ENCODE measurements around the gene NEUROG2. TPM values are rescaled to one million over a fixed set of nuclear protein-coding genes. Genes with fewer than 3 reads are reported as not detected.
A peak's percentile ranks its signal among the peaks of the same experiment; 100 is the strongest.

NEUROG2 gene
- total RNA-seq, 4 donors from 2014 or later, result not detected

DNA sequence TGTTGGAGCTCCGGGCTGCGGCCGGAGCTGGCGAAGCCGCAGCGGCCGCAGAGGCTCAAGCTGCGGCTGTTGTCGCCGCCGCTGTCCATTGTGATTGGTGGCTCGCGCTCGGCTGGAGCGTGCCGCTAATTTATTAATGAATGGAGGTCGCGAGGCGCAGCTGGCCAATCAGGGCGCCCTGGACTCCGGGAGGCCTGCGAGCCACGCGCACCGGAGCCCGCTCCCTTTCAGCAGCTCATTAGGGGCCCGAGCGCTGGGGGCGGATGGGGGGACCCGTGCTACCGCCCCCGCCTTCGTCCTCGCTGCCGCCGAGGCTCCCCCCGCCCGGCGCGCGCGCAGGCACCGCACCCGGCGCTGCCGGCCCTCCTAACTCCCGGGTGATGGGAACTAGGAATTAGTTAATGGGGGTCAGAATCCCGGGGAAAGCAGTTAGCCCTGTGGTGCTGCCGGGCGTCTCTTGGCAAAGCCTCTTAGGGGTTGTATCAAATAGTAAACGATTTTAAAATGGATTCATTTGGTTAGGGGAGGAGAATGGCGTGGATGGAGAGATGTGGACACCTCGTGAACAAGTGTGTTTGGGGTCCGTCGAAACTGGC is 589 bp upstream of the NEUROG2 start:
- Histone ChIP-seq H3K9me3 (no peaks in the 10 kb centered on the region), H3K27ac (no peak overlapping the region), H3K4me1 (peaks cover 52% of the 10 kb centered on the region), H3K4me3 (peak overlapping the region; percentile 64), H3K36me3 (no peaks in the 10 kb centered on the region), H3K27me3 (peaks cover 100% of the 10 kb centered on the region)
- DNase-seq (ENCODE audit: low spot score in 2 of 2), result no peak
- 3% methylated on average over 52 of the region's 55 CpGs for WGBS
- TF ChIP-seq POLR2A (IDR thresholded peaks at IDR 0.05) (no peak), CTCF (IDR thresholded peaks at IDR 0.05) (no peak), EP300 (IDR thresholded peaks at IDR 0.05) (no peak), POLR2AphosphoS5 (IDR thresholded peaks at IDR 0.05) (no peak)

- TF ChIP-seq POLR2A (IDR thresholded peaks at IDR 0.05) (no peak), POLR2AphosphoS5 (IDR thresholded peaks at IDR 0.05) (no peak), EP300 (IDR thresholded peaks at IDR 0.05) (no peak), CTCF (IDR thresholded peaks at IDR 0.05) (no peak)
- H3K27me3 ChIP-seq, result peaks cover 100% of the 10 kb centered on the region
Measured at GRCh38 chr4:112515198-112516065, 548 bp downstream of the NEUROG2 start.

DNA sequence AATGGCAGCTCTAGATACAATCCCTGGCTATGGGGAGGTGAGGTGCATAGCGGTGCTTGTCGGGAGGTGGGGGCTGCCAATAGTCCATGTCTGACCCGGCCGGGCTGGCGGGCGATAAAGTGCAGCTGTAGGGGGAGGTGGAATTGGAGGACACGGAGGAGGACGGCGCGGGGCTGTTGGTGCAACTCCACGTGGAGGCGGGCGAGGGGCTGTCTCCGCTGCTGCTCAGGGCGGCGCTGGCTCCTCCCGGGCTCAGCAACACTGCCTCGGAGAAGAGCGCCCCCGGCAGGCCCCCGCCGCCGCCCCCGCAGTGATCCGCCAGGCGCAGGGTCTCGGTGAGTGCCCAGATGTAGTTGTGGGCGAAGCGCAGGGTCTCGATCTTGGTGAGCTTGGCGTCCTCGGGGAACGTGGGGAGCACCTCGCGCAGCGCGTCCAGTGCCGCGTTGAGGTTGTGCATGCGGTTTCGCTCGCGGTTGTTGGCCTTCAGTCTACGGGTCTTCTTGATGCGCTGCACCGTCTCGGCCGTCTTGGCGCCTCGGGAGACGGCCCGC is 1.3 kb downstream of the NEUROG2 start:
- Histone ChIP-seq H3K9me3 (no peaks in the 10 kb centered on the region), H3K27ac (no peak overlapping the region), H3K4me1 (peaks cover 57% of the 10 kb centered on the region), H3K36me3 (no peaks in the 10 kb centered on the region), H3K27me3 (peaks cover 100% of the 10 kb centered on the region), H3K4me3 (peak overlapping the region; percentile 64)
- TF ChIP-seq EP300 (IDR thresholded peaks at IDR 0.05) (no peak), CTCF (IDR thresholded peaks at IDR 0.05) (no peak), POLR2A (IDR thresholded peaks at IDR 0.05) (no peak), POLR2AphosphoS5 (IDR thresholded peaks at IDR 0.05) (no peak)
- DNase-seq (ENCODE audit: low spot score in 2 of 2), result no peak
- 2% methylated on average over 16 of the region's 52 CpGs for WGBS

More at GRCh38 chr4:112515198-112516065, 548 bp downstream of the NEUROG2 start:
- WGBS, result under 1% methylated on average over 34 of the region's 96 CpGs
- DNase-seq (ENCODE audit: low spot score in 2 of 2), result no peak
- H3K27ac ChIP-seq, result no peak overlapping the region
- no peaks in the 10 kb centered on the region for H3K36me3 ChIP-seq
- no peaks in the 10 kb centered on the region for H3K9me3 ChIP-seq
- H3K4me1 ChIP-seq, result peaks cover 52% of the 10 kb centered on the region
- H3K4me3 ChIP-seq, result peak overlapping the region; percentile 64

DNA sequence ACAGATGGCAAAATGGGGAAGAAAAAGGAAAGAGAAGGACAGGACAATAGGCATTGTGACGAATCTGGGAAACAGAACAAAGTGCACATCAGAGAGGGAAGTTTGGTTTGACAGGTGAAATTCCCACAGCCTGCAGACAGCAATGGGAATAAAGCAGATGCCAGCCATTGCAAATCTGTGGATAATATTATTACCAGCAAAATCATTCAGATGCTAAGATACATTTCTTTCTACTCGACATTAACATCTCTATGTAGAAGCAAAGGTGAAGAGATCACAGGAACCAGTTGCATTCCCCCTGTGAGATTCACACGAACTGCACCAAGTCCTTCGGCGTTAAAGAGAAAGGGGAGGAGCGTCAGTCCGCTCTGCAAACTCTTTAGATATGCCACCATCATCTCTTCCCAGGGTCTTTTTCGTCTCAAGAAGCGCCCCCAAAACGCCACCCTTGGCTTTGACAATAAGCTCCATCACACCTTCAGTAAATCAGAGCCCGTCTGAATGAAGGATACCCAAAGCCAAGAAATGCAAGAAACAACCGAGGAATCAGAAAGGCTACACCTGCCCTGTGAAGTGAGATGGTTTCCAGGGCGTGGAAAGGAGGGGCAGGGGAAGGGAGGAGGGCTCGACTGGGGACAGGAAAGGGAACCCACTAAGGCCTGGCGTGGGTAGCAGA is 1.9 kb downstream of the NEUROG2 start:
- TF ChIP-seq POLR2AphosphoS5 (IDR thresholded peaks at IDR 0.05) (no peak), CTCF (IDR thresholded peaks at IDR 0.05) (no peak), EP300 (IDR thresholded peaks at IDR 0.05) (no peak), POLR2A (IDR thresholded peaks at IDR 0.05) (no peak)
- H3K4me1 ChIP-seq, result peaks cover 63% of the 10 kb centered on the region
- H3K9me3 ChIP-seq, result no peaks in the 10 kb centered on the region
- no peak overlapping the region for H3K27ac ChIP-seq
- H3K36me3 ChIP-seq, result no peaks in the 10 kb centered on the region
- H3K4me3 ChIP-seq, result peak overlapping the region; percentile 64
- peaks cover 100% of the 10 kb centered on the region for H3K27me3 ChIP-seq
- no peak for DNase-seq (ENCODE audit: low spot score in 2 of 2)
- WGBS, result 6% methylated on average over 15 of the region's 15 CpGs
